Prostate gland (tissue), 2 donors: ENCODE measurements around the gene CACNA1B. TPM values are rescaled to one million over a fixed set of nuclear protein-coding genes. Genes with fewer than 3 reads are reported as not detected.

Source experiments
- DNase-seq: peaks from one replicate; pipeline ENCODE4 v3.0.0-alpha.2; 2019; ENCODE audit warnings: low spot score
- H3K27ac ChIP-seq, 2 donors: fragments of 200-600 bp; sonication (generic); 2 replicates each; pipeline ENCODE4 v1.5.1; 2017 to 2019
- H3K27me3 ChIP-seq: fragments of 200-600 bp; sonication (generic); replicated peaks from 2 replicates; pipeline ENCODE4 v1.5.1; 2019; ENCODE audit not compliant: insufficient read depth
- H3K36me3 ChIP-seq, 2 donors: fragments of 200-600 bp; sonication (generic); 1 replicate in 1 of 2; 2 replicates in 1 of 2; pipeline versions ENCODE4 v1.5.1 to v1.8.1; 2017 to 2019
- H3K4me1 ChIP-seq: fragments of 200-600 bp; sonication (generic); replicated peaks from 2 replicates; pipeline ENCODE4 v1.5.1; 2019
- H3K4me3 ChIP-seq, 2 donors: fragments of 200-600 bp; sonication (generic); 2 replicates each; pipeline ENCODE4 v1.5.1; 2017 to 2019
- H3K9me3 ChIP-seq: fragments of 200-600 bp; sonication (generic); 2 replicates; pipeline ENCODE4 v1.5.1; 2017
- CTCF ChIP-seq, 4 experiments: fragments of 200-600 bp in 2 of 4; fragments of 450-650 bp in 2 of 4; sonication (generic) in 2 of 4; IDR thresholded peaks; 1 replicate in 3 of 4; 2 replicates in 1 of 4; pipeline ENCODE4 v1.5.1; 2016 to 2019; ENCODE audit warnings: antibody characterized with exemption in 4 of 4, mild to moderate bottlenecking in 2 of 4, moderate library complexity in 2 of 4
- POLR2A ChIP-seq: fragments of 450-650 bp; IDR thresholded peaks from one replicate; pipeline ENCODE4 v1.6.1; 2016; ENCODE audit warnings: antibody characterized with exemption, mild to moderate bottlenecking
- POLR2AphosphoS5 ChIP-seq: sonication (generic); formaldehyde crosslinking; IDR thresholded peaks from one replicate; pipeline ENCODE4 v1.6.1; 2017; ENCODE audit warnings: antibody characterized with exemption
- WGBS: methylation state at CpG from one replicate; pipeline ENCODE4 v1.1.5; 2018; 5-methylcytosine and 5-hydroxymethylcytosine counted together
- intact Hi-C: fragments of 100-400 bp; cut with DNase I; formaldehyde crosslinking; loops from one replicate; pipeline ENCODE4 v1.14.2; 2022
- total RNA-seq, 2 donors: library from RNA; depleted of rRNA; stranded (reverse); fragments of >200 nt; gene quantifications; one replicate each; pipeline ENCODE4 v1.1.0, GENCODE V29; 2016

The CACNA1B gene
- total RNA-seq, 2 donors from 2014 or later = 0.36 to 6.0 TPM

- Histone ChIP-seq H3K4me3 (no peak overlapping the region), H3K27me3 (no peaks in the 10 kb centered on the region), H3K36me3 (peaks cover 0 to 17% of the 10 kb centered on the region in 2 donors), H3K27ac (no peak overlapping the region), H3K4me1 (no peaks in the 10 kb centered on the region), H3K9me3 (no peaks in the 10 kb centered on the region)
- no peak for TF ChIP-seq POLR2A
- TF ChIP-seq POLR2AphosphoS5 = no peak
- no peak for TF ChIP-seq CTCF (IDR thresholded peaks at IDR 0.05)
- no peak for DNase-seq
- intact Hi-C loops = no loop called here
- 76% methylated on average over 12 of the region's 12 CpGs for WGBS
Measured at GRCh38 chr9:137836831-137837241, 40.7 kb upstream of the CACNA1B start.

GRCh38 chr9:137837345-137838278, 40.0 kb upstream of the CACNA1B start:
- Histone ChIP-seq H3K4me1 (no peaks in the 10 kb centered on the region), H3K9me3 (no peaks in the 10 kb centered on the region), H3K27me3 (no peaks in the 10 kb centered on the region), H3K36me3 (peaks cover 0 to 17% of the 10 kb centered on the region in 2 donors), H3K4me3 (no peak overlapping the region), H3K27ac (no peak overlapping the region)
- intact Hi-C loops = no loop called here
- no peak for TF ChIP-seq POLR2AphosphoS5
- TF ChIP-seq POLR2A = no peak
- no peak for TF ChIP-seq CTCF (IDR thresholded peaks at IDR 0.05)
- WGBS = 93% methylated on average over 20 of the region's 20 CpGs
- DNase-seq = no peak

- peaks cover 0 to 12% of the 10 kb centered on the region in 2 donors for H3K36me3 ChIP-seq
- no peaks in the 10 kb centered on the region for H3K27me3 ChIP-seq
- intact Hi-C loops = no loop called here
- H3K4me1 ChIP-seq = no peaks in the 10 kb centered on the region
- no peak overlapping the region for H3K4me3 ChIP-seq
- 97% methylated on average over 10 of the region's 10 CpGs for WGBS
- no peaks in the 10 kb centered on the region for H3K9me3 ChIP-seq
- DNase-seq = no peak
- H3K27ac ChIP-seq = no peak overlapping the region
- no peak for TF ChIP-seq CTCF (IDR thresholded peaks at IDR 0.05)
- TF ChIP-seq POLR2A = no peak
- TF ChIP-seq POLR2AphosphoS5 = no peak
Measured at GRCh38 chr9:137838576-137838975, 39.0 kb upstream of the CACNA1B start.

GRCh38 chr9:137843355-137843754, 34.2 kb upstream of the CACNA1B start:
- TF ChIP-seq CTCF (IDR thresholded peaks at IDR 0.05) = no peak
- TF ChIP-seq POLR2A = no peak
- no peak for TF ChIP-seq POLR2AphosphoS5
- Histone ChIP-seq H3K27me3 (no peaks in the 10 kb centered on the region), H3K36me3 (no peaks in the 10 kb centered on the region), H3K4me1 (no peaks in the 10 kb centered on the region), H3K27ac (no peak overlapping the region), H3K9me3 (no peaks in the 10 kb centered on the region), H3K4me3 (no peak overlapping the region)
- WGBS = 94% methylated on average over 9 of the region's 9 CpGs
- no peak for DNase-seq
- intact Hi-C loops = no loop called here
